Pons (tissue), 1 donor: Measurements from ENCODE around the gene EDEM1.

Experiments used
- DNase-seq: peaks from one replicate; pipeline ENCODE4 v3.0.0-alpha.2; 2016; ENCODE audit warnings: low spot score

Gene EDEM1

DNA sequence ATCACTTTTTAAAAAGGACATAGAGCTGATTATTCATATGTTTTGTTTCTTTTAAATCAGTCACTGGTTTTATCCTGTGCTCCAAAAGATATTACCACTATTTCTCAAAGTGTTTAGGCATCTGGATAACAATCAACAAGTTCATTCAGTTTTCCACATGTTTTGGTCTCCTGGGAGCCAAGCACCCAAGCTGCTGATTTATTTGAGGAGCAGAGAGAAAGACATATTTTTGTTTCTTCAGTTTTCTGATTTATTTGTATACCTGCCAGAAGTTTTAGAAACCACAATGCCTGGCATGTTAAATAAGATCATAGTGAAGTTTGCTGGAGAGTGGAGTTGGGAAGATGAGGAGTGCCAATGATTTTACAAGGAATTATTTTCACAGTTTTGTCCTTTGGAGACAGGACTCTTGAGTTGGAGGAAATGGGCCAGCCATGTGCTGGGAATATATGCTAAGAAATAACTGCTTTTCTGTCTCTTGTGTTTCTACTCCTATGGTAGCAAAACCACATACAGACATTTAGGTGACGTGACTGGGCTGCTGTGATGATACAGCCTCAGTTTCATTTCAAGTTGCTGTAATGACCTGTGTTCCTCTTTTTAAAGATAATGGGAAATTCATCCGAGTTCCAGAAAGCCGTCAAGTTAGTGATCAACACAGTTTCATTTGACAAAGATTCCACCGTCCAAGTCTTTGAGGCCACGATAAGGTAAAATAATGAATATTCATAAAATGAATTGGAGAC is 11.7 kb downstream of the EDEM1 start:
- DNase-seq, result peak; percentile 32

DNA sequence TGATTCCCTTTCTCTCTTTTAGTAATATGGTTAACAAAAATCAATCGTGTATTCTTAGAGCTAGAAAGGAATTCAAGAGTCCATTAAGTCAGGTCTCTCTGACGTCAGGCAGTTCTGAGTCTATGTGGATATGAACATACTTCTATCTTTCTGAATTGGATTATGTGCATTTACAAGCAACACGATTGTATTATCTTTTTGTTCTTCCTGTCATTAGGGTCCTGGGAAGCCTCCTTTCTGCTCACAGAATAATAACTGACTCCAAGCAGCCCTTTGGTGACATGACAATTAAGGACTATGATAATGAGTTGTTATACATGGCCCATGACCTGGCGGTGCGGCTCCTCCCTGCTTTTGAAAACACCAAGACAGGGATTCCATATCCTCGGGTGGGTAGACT is 14.0 kb downstream of the EDEM1 start:
- DNase-seq, result no peak

DNA sequence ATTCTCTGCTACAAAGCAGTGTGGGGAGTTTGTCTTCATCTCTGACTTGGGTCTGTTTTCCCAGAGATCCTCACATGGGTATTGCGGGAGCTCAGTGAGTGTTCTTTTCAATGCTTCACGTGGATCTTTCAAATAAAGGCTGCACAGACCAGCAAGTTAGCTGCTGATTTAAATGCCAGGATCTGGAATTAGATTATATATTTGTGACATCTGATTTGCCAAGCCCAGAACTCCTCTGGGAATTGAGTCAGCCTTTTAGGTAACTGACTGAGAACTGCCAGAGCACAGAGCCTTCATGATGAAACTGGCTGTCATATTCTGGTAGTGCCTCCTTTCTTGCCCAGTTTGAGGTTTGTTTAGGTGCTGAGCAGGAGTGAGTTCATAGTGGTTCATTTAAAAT is 14.7 kb downstream of the EDEM1 start:
- no peak for DNase-seq

DNA sequence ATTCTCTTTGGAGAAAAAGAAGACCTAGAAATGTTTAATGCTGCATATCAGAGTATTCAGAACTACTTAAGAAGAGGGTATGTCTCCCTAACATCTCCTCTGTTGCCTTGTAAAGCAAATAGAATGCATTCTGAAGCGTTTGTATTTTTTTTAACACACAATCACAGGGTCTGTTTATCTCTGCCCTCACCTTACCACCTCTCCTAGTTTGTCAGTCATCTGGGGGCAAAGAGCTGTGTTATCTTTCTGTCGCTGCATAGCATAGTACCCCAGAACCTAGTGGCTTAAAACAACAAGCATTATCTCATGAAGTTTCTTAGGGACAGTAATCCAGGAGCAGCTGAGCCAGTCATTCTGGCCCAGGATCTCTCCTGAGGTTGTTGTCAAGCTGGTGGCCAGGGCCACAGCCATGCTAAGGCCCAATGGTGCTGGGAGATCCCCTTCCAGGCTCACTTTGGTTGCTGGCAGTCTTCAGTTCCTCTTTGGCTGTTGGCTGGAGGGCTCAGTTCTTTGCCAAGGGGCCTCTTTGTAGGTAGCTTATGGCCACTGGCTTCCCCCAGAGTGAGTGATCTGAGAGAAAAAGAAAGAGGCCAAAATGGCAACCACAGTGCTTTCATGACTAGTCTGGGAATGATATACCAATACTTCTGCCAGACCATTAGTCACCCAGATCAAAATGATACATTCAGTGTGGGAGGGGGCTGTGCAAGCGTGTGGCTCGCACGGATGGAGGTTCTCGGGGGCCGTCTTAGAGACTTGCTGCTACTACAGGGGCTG is 17.8 kb downstream of the EDEM1 start:
- DNase-seq, result no peak

DNA sequence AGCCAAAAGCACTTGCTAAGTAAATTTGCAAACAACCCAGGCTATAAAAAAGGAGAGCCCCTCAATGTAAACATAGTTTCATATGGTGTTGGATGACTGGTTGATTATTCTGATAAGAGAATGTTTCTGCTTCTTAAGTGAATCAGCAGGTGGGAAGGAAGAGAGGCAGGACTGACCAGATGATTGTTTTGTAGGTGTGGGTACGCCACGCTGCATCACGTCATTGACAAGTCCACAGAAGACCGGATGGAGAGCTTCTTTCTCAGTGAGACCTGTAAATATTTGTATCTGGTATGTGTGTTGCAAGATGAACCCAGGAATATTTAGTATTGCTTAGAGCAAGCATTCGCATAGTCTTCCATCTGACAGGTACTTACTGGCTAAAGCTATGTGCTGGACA is 23.4 kb downstream of the EDEM1 start:
- no peak for DNase-seq

DNA sequence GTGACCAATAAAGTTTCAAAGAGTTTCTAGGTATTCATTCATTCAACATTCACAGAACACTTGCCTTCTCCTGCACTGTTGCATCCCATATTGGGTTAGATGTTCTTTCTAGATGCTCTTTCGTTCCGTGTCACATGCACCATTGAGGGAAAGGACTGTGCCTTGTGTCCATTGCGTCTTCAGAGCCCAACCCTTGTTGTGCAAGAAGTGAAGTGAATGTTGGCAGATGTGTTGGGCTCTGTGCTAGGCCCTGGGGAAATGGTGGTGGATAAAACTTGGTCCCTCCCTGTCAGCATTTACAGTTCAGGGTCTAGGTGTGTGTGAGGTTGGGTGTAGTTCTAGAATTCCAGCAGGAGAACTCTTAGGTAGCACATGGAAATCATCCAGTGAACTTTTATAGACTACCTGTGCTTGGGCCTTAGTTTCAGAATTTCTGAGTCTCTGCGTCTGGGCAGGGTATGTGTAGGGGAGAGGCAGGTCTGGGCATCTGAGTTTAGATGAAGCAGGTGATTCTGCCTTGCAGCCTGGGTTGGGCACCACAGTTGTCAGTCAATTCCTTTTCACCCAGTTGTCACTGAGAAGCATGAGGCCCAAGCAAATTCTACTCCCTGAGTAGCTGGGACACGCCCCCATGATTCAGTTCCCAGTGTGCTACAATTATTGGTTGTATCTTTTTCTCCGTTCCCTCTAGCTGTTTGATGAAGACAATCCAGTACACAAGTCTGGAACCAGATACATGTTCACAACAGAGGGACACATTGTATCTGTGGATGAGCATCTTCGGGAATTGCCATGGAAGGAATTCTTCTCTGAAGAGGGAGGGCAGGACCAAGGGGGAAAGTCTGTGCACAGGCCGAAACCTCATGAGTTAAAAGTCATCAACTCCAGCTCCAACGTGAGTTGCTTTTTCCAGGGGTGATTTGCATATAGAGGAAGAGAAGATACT is 25.4 kb downstream of the EDEM1 start:
- DNase-seq, result peak; percentile 35

DNA sequence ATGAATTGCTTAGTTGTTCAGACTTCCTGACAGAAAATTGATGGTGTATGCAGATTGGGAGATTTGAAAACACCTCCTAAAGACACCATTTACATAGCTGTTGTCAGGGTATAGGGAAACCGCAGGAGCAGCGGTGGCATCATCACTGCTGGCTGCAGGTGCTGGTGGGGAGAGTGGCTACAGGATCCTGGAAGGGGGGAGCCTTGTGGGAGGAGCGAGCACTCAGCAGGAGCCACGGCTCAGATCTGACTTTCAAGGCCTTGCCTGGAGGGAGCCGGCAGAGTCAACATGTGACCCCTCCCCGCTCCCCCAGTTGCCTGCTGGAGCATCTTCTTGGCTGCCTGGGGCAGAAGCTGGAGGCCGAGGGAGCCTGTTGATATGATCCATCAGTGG is 26.1 kb downstream of the EDEM1 start:
- no peak for DNase-seq

DNA sequence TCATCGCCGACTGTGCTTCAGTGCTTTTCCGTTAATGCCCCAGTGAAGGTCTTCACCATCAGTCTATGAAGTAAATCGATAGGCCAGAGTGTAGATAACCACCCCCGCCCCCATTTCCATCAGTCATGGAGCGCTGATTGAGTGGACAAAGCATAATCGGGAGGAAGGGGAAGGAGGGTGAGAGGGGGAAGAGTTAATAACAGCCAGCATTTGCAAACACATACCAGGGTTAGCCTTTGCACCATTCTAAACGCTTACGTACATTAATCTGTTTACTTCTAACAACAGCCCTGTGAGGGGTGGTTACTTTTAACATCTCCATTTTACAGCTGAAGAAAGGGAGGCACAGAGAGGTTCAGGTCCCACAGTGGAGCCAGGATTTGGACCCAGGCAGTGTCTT is 26.8 kb downstream of the EDEM1 start:
- DNase-seq, result no peak

DNA sequence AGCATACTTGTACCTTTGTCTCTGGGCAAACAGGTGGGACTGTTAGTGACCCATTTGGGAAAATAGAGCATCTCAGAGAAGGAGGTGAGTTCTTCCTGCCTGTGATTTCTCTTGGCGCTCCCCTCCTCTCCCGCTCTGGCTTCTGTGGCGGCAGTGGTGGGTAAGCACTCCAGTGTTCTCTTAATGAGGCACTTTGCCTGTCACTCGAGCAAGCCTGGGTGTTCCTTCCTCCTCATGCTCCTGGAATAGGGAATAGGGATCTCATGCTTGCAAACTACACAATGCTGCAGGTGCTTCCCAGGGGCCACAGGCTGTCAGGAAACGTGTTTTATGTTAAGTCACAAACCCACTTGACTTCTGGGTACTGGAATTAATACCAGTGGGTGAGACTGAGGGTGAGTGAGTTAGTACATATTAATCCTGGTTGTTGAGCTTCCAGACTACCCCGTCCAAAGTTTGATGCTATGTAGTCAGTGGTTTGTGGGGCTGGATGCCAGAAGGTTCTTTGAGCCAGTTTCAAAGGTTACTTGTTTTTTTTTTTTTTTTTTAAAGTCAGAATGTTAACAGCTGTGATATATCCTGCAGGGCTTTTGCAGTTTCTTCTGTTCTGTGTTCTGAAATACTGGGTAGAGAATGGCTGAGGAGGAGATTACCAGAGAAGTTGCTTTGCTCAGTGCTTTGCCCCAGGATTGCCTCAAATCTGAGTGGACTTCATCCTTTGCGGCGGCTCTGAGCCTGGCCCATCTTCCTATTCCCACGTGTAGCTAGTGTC is 30.5 kb downstream of the EDEM1 start:
- DNase-seq, result no peak

DNA sequence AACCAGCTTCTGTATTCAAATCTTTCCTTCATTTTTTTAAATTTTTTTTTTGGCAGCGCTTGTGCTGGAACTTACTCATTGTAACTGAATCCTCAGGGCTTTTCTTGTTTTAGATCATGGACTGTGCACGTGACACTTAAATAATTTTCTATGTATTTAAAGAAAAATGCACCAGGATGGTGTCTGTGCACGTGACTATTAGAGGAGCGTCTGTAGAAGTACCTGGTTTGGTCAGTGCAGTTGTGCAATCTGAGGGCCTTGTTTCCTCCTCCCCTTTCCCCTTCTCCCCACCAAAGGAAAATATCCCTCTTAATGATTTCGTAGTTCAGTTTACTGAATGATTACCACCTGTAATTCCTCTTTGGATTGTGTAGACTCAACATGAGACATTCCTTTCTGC is 31.3 kb downstream of the EDEM1 start:
- no peak for DNase-seq

DNA sequence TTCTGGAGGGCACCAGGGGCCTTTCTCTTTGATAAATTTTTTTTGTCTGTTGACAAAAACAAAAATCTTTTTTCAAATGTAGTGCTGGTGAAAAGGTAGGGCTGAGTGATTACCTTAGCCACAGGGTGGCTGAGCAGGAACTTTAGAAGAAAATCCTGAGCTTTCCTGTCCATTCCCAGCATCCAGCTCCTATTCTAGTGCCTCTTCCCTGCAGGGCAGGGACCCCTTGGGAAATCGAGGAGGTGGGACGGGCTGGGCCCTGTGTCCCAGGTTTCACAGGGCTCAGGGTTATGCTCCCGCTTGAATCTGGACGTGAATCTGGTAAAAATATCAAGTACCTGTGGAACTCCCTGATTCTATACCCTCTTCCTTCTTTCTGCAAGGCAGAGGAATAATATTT is 31.7 kb downstream of the EDEM1 start:
- DNase-seq, result no peak

DNA sequence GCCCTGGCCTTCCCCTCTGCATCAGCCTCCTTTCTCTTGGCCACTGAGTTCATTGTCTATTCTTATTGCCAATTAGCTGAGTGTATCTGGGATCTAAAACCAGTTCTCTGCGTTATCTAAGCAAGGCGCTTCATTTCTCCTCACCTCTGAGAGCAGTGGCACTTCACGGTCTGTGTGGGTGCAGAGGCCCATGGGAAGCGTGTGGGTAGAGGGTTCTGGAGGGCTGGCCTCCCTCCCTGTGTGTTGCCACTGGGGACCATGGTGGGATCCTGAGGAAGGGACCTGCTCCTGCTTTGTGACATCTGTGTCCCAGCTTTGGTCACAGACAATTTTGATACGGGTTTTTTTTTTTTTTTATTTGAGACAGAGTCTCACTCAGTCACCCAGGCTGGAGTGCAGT is 32.7 kb downstream of the EDEM1 start:
- DNase-seq, result no peak

DNA sequence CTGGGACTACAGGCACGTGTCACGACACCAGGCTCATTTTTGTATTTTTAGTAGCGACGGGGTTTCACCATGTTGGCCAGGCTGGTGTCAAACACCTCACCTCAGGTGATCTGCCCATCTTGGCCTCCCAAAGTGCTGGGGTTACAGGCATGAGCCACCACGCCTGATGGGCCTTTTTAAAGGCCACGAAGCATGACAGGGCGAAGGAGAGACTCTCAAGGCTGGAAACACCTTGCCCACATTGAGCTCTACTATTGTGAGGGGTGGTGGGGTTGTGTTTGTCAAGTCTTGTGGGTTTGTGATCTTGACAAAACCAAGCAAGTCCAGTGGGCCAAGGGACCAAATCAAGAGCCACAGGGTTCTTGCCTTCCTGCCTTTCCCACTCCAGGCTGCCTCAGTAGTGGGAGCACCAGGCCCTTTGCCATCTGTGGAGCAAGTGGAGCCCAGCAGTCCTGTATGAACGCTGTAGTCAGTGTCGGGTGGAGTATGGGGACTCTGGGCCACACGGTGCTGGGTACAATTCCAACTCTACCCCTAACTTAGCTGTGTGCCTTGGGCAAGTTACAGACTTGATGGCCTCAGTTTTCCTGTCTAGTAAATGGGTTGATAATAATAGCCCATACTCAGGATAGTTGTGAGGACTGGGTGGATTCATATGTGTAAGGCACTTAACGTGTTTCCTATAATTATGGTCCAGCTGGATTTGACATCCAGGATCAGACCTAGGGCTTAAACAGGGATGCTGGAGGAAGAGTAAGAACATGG is 33.3 kb downstream of the EDEM1 start:
- no peak for DNase-seq

DNA sequence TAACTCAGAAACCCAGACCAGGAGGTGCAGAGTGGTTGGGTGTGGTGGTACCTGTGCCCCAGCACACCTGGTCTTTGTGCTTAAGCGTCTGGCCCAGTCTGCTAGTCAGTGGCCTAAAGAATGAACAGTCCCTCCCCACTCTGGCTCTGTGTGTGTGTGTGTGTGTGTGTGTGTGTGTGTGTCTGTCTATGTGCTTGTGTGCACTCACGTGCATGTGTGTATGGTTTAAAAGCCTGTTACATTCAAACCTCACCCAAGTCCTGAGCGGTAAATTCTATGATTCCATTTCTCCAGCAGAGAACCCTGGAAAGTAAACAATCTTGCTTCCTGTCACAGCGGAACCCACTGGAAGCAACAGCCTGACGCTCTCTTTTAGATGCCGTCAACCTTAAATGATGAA is 34.2 kb downstream of the EDEM1 start:
- DNase-seq, result no peak

DNA sequence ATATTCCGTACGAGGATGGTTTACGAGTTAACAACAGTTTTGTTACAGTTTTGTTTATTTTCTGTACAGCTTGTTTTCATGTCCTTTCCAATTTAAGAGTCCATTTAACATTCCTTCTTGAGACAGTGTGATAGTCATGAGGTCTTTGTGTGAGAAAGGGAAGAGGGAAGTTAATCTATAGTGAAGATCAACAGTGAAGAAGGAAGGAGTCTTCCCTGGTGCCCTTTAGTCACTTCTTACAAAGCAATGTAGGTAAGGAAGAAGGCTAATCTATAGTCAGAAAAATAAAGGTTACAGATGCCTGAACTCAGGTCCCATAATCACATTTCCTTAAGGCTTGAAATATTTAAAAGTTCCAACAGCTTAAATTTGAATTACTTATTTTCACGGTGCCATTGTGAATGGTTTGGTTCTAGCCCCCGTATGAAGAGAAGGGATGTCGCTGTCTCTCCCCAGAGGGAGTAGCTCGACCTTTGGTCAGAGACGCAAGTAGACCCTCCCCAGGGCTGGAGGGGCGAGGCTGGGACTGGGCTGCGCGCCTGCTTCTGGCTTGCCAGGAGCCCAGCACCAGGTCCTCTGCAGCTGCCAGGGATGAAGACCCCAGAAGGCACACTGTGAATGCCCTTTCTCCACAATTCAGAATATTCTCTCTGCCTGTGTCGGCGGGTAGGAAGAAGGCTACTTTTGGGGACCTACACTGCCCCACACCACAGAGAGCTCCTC is 34.9 kb downstream of the EDEM1 start:
- no peak for DNase-seq

DNA sequence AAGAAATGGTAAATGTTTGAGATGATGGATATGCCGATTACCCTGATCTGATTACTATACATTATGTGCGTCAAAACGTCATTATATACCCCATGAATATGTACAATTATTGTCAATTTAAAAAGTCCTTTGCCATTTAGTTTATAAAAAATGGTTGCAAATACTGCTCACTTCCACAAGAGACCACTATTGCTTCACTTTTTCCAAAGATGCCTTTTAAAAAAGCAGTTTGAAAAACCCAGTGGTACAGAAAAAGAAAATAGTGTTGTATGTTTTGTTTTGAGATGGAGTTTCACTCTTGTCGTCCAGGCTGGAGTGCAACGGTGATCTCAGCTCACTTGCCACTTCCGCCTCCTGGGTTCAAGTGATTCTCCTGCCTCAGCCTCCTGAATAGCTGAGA is 39.3 kb downstream of the EDEM1 start:
- DNase-seq, result peak; percentile 30

DNA sequence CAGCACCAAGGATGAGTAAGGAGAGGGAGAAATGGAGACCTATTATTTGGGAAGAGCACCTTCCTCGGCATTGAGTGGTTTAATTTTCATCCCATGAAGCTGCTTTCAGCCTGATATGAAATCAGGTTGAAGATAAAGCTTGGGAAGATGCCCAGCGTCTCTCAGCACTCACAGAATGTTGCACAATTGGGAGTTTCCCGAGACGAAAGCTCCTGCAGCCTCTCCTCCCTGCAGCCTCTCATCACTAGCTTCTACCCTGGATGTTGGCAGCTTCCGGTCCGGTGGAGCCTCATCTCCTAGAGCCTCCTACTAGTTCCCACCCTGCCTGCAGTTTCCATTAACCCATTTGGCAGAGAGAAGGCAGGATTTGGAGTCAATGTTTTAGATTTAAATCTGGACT is 40.3 kb downstream of the EDEM1 start:
- DNase-seq, result no peak

DNA sequence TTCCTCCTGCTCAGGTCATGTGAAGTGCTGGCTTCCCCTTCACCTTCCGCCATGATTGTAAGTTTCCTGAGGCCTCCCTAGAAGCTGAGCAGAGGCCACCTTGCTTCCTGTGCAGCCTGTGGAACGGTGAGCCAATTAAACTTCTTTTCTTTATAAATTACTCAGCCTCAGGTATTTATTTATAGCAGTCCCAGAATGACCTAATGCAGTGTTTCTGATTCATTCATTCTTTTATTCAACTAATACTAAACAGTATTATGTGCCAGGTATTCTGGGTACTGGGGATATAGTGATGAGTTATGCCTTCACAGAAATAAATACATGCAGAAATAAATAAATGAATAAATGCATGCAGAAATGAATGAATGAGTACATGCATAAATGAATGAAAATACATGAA is 41.9 kb downstream of the EDEM1 start:
- DNase-seq, result no peak

DNA sequence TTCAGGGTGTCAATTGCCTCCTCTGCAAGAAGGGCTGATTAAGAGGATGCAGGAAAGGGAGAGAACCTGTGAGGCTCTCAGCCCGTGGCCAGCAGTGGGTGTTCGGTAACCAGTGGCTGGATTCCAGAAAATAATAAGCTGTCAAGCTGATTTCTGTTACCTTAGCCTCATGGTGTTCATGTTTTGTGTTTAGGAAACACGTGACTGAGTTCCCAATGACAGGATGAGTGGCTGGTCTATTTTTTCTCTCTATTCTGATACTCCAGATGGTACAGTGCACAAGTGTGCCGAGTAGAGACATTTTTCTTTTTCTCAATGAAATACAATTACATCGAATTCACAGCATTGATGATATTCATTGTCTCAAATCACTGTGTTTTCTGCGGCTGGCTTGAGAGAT is 43.6 kb downstream of the EDEM1 start:
- no peak for DNase-seq

DNA sequence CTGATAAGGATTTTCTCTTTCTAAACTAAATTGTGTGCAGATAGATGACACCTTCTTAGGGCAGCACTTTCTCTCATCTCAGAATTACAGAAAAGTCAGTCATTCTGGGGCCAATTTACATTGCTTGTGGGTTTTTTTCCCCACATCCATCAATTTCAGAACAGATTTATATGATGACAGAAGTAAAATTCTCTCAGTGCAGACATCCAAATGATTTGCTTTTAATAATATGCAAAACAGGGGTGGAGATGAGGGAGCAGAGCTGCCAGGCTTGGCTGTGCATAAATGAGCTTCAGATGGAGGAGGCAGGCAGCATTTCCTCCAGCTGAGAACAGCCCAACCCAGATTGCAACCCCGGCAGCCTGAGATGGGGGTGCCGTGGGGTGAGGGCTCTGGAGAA is 44.0 kb downstream of the EDEM1 start:
- no peak for DNase-seq
